OCI-LY7 (cell line): ENCODE data around the gene IGSF3.

Experiments
- EZH2phosphoT487 ChIP-seq: fragments of 200-600 bp; sonication (generic); IDR thresholded peaks from 2 replicates; pipeline ENCODE4 v1.6.1; 2018; ENCODE audit warnings: low read depth, borderline replicate concordance, mild to moderate bottlenecking, mixed run types, antibody characterized with exemption, low read length, moderate library complexity, mixed read lengths
- TF ChIP-seq, protein P1 (sequence below): fragments of 200-600 bp; sonication (generic); conservative IDR thresholded peaks from 2 replicates; pipeline ENCODE4 v1.5.1; 2014; ENCODE audit warnings: mild to moderate bottlenecking, antibody characterized with exemption, low read length, moderate library complexity, mixed read lengths

DNA sequence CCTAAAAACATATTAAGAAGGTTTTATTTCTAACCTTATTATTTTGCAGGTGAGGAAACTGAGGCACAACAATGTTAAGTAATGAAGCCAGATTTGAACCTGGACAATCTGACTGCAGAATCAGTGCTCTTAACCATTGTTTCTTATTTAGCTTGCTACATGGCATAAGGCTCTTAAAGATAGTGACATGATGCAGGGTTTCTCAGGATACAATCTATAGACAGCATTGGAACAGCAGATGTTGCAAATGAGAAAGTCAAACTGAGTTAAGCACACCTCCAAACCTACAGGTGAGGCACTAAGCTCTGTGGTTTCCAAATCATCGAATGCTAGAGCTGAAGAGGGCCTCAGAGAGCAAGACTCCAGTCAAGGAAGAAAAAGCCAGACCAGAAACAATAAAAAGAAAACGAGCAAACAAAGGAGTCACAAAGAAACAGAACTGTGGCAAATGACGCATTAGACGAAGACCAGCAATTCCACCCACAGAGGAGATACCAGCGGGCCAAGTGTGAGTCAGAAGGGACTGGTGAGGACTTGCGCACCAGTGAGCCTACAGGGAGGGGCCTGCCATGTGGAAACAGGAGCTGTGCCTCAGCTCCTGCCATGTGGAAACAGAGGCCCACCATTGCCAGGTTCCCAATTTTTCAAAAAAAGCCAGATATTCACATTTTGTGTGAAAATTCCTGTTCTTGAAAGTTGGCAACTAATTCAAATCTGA is 111.1 kb downstream of the IGSF3 start:
- TF ChIP-seq, protein P1, sequence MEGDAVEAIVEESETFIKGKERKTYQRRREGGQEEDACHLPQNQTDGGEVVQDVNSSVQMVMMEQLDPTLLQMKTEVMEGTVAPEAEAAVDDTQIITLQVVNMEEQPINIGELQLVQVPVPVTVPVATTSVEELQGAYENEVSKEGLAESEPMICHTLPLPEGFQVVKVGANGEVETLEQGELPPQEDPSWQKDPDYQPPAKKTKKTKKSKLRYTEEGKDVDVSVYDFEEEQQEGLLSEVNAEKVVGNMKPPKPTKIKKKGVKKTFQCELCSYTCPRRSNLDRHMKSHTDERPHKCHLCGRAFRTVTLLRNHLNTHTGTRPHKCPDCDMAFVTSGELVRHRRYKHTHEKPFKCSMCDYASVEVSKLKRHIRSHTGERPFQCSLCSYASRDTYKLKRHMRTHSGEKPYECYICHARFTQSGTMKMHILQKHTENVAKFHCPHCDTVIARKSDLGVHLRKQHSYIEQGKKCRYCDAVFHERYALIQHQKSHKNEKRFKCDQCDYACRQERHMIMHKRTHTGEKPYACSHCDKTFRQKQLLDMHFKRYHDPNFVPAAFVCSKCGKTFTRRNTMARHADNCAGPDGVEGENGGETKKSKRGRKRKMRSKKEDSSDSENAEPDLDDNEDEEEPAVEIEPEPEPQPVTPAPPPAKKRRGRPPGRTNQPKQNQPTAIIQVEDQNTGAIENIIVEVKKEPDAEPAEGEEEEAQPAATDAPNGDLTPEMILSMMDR = no peak
- TF ChIP-seq EZH2phosphoT487 = no peak
